Tibial nerve (tissue), 4 donors: Measurements from ENCODE around the gene ARL5C. TPM values are rescaled to one million over a fixed set of nuclear protein-coding genes. Genes with fewer than 3 reads are reported as not detected.

Source experiments
- DNase-seq, 2 donors: peaks; one replicate each; pipeline ENCODE4 v3.0.0-alpha.2; 2019; ENCODE audit warnings: low spot score in 2 of 2
- H3K27ac ChIP-seq, 4 donors: fragments of 200-600 bp; sonication (generic) in 3 of 4; one replicate each; pipeline ENCODE4 v1.5.1; 2017 to 2019; ENCODE audit warnings: mild to moderate bottlenecking in 1 of 4
- H3K27me3 ChIP-seq, 2 donors: fragments of 200-600 bp; sonication (generic) in 1 of 2; one replicate each; pipeline versions ENCODE4 v1.5.1 to v1.6.0; 2017 to 2019
- H3K36me3 ChIP-seq, 3 donors: fragments of 200-600 bp; sonication (generic); one replicate each; pipeline ENCODE4 v1.5.1; 2018 to 2019
- H3K4me1 ChIP-seq, 4 donors: fragments of 200-600 bp; sonication (generic) in 3 of 4; one replicate each; pipeline ENCODE4 v1.5.1; 2017 to 2019
- H3K4me3 ChIP-seq, 4 donors: fragments of 200-600 bp; sonication (generic) in 3 of 4; one replicate each; pipeline ENCODE4 v1.5.1; 2017 to 2019; ENCODE audit warnings: mild to moderate bottlenecking in 1 of 4, moderate library complexity in 1 of 4
- H3K9me3 ChIP-seq, 4 donors: fragments of 200-600 bp; sonication (generic) in 3 of 4; one replicate each; pipeline ENCODE4 v1.5.1; 2017 to 2019
- CTCF ChIP-seq, 5 experiments: fragments of 200-600 bp in 3 of 5; fragments of 450-650 bp in 2 of 5; sonication (generic) in 3 of 5; IDR thresholded peaks; one replicate each; pipeline ENCODE4 v1.5.1; 2016 to 2019; ENCODE audit warnings: antibody characterized with exemption in 5 of 5, mild to moderate bottlenecking in 3 of 5, moderate library complexity in 2 of 5
- EP300 ChIP-seq, 2 donors: sonication (generic); formaldehyde crosslinking; IDR thresholded peaks; one replicate each; pipeline ENCODE4 v1.6.1; 2017; ENCODE audit warnings: antibody characterized with exemption in 2 of 2, mild to moderate bottlenecking in 1 of 2
- POLR2A ChIP-seq, 2 donors: fragments of 450-650 bp; IDR thresholded peaks; one replicate each; pipeline ENCODE4 v1.6.1; 2017; ENCODE audit warnings: antibody characterized with exemption in 2 of 2, mild to moderate bottlenecking in 2 of 2, moderate library complexity in 2 of 2
- WGBS, 2 donors: methylation state at CpG; one replicate each; pipeline ENCODE4 v1.1.5; 2018; 5-methylcytosine and 5-hydroxymethylcytosine counted together
- total RNA-seq, 4 donors: library from RNA; depleted of rRNA; stranded (reverse); fragments of >200 nt; gene quantifications; one replicate each; pipeline ENCODE4 v1.1.0, GENCODE V29; 2016

ARL5C gene
- total RNA-seq, 4 donors from 2014 or later = not detected

GRCh38 chr17:39173526-39174274 lies 7.7 kb upstream of the ARL5C start:
- H3K4me3 ChIP-seq = no peak overlapping the region
- no peak for TF ChIP-seq POLR2A (IDR thresholded peaks at IDR 0.05)
- TF ChIP-seq CTCF (IDR thresholded peaks at IDR 0.05) = no peak
- no peak for TF ChIP-seq EP300 (IDR thresholded peaks at IDR 0.05)
- 55 to 63% methylated on average over 10 of the region's 10 CpGs for WGBS, 2 donors
- no peaks in the 10 kb centered on the region for H3K27me3 ChIP-seq
- no peak overlapping the region for H3K27ac ChIP-seq
- H3K4me1 ChIP-seq = peaks cover 0 to 12% (median 4%) of the 10 kb centered on the region in 4 donors
- H3K36me3 ChIP-seq = peaks cover 0 to 30% (median 0%) of the 10 kb centered on the region in 3 donors
- no peaks in the 10 kb centered on the region for H3K9me3 ChIP-seq
- no peak for DNase-seq

- H3K4me1 ChIP-seq = peaks cover 0 to 12% (median 4%) of the 10 kb centered on the region in 4 donors
- no peaks in the 10 kb centered on the region for H3K9me3 ChIP-seq
- 71 to 77% methylated on average over 5 of the region's 5 CpGs for WGBS, 2 donors
- H3K4me3 ChIP-seq = no peak overlapping the region
- peaks cover 0 to 30% (median 0%) of the 10 kb centered on the region in 3 donors for H3K36me3 ChIP-seq
- DNase-seq = no peak
- H3K27ac ChIP-seq = no peak overlapping the region
- TF ChIP-seq EP300 (IDR thresholded peaks at IDR 0.05) = no peak
- no peak for TF ChIP-seq CTCF (IDR thresholded peaks at IDR 0.05)
- no peak for TF ChIP-seq POLR2A (IDR thresholded peaks at IDR 0.05)
- H3K27me3 ChIP-seq = no peaks in the 10 kb centered on the region
These were observed 7.1 kb upstream of the ARL5C start for GRCh38 chr17:39173080-39173479.

GRCh38 chr17:39171933-39172332 lies 6.0 kb upstream of the ARL5C start:
- H3K4me3 ChIP-seq = no peak overlapping the region
- TF ChIP-seq EP300 (IDR thresholded peaks at IDR 0.05) (no peak), POLR2A (IDR thresholded peaks at IDR 0.05) (no peak), CTCF (IDR thresholded peaks at IDR 0.05) (no peak)
- 86 to 91% methylated on average over 5 of the region's 5 CpGs for WGBS, 2 donors
- H3K4me1 ChIP-seq = peaks cover 0 to 15% (median 4%) of the 10 kb centered on the region in 4 donors
- no peaks in the 10 kb centered on the region for H3K9me3 ChIP-seq
- DNase-seq = no peak
- H3K36me3 ChIP-seq = peaks cover 0 to 19% (median 0%) of the 10 kb centered on the region in 3 donors
- no peak overlapping the region for H3K27ac ChIP-seq
- H3K27me3 ChIP-seq = no peaks in the 10 kb centered on the region

GRCh38 chr17:39170558-39170957 lies 4.6 kb upstream of the ARL5C start:
- Histone ChIP-seq H3K27ac (no peak overlapping the region), H3K4me1 (peaks cover 0 to 20% (median 5%) of the 10 kb centered on the region in 4 donors), H3K9me3 (no peaks in the 10 kb centered on the region), H3K27me3 (peaks cover 0 to 2% of the 10 kb centered on the region in 2 donors), H3K4me3 (no peak overlapping the region), H3K36me3 (peaks cover 0 to 5% (median 0%) of the 10 kb centered on the region in 3 donors)
- TF ChIP-seq EP300 (IDR thresholded peaks at IDR 0.05) (no peak), CTCF (IDR thresholded peaks at IDR 0.05) (no peak), POLR2A (IDR thresholded peaks at IDR 0.05) (no peak)
- 67 to 85% methylated on average over 6 of the region's 6 CpGs for WGBS, 2 donors
- no peak for DNase-seq

GRCh38 chr17:39170109-39170508 lies 4.1 kb upstream of the ARL5C start:
- WGBS, 2 donors = 59 to 71% methylated on average over 4 of the region's 4 CpGs
- Histone ChIP-seq H3K27ac (no peak overlapping the region), H3K4me1 (peaks cover 0 to 24% (median 9%) of the 10 kb centered on the region in 4 donors), H3K36me3 (peaks cover 0 to under 1% (median 0%) of the 10 kb centered on the region in 3 donors), H3K9me3 (no peaks in the 10 kb centered on the region), H3K27me3 (peaks cover 0 to 6% of the 10 kb centered on the region in 2 donors), H3K4me3 (no peak overlapping the region)
- DNase-seq = no peak
- no peak for TF ChIP-seq CTCF (IDR thresholded peaks at IDR 0.05)
- no peak for TF ChIP-seq POLR2A (IDR thresholded peaks at IDR 0.05)
- TF ChIP-seq EP300 (IDR thresholded peaks at IDR 0.05) = no peak
